Measurements from ENCODE around the gene RAE1.
A peak's percentile ranks its signal among the peaks of the same experiment; 100 is the strongest.

RAE1 gene

GRCh38 chr20:57351042-57351783 is at the start of gene RAE1:
Gene RAE1, plus strand, starts transcription at chr20:57351255. Its CDS starts 2,784 bp downstream, at chr20:57354039.
- peak; percentile 81 for DNase-seq

GRCh38 chr20:57306747-57307146 is 44.3 kb upstream of the RAE1 start:
- no peak for DNase-seq

- DNase-seq, result no peak
Observed at GRCh38 chr20:57308451-57309271, 42.4 kb upstream of the RAE1 start.

- DNase-seq, result no peak
Observed at GRCh38 chr20:57309544-57310115, 41.4 kb upstream of the RAE1 start.

- DNase-seq, result no peak
Observed at GRCh38 chr20:57310821-57311514, 40.1 kb upstream of the RAE1 start.

GRCh38 chr20:57312138-57312537 is 38.9 kb upstream of the RAE1 start:
- no peak for DNase-seq

- no peak for DNase-seq
Observed at GRCh38 chr20:57313230-57313629, 37.8 kb upstream of the RAE1 start.

- no peak for DNase-seq
Observed at GRCh38 chr20:57313951-57314350, 37.1 kb upstream of the RAE1 start.

GRCh38 chr20:57315083-57315975 is 35.7 kb upstream of the RAE1 start:
- DNase-seq, result no peak

GRCh38 chr20:57315976-57316480 is 35.0 kb upstream of the RAE1 start:
- no peak for DNase-seq

- no peak for DNase-seq
Observed at GRCh38 chr20:57316795-57317201, 34.3 kb upstream of the RAE1 start.

- DNase-seq, result no peak
Observed at GRCh38 chr20:57317316-57317788, 33.7 kb upstream of the RAE1 start.

- no peak for DNase-seq
Observed at GRCh38 chr20:57317789-57318371, 33.2 kb upstream of the RAE1 start.

GRCh38 chr20:57319584-57319983 is 31.5 kb upstream of the RAE1 start:
- DNase-seq, result no peak

- DNase-seq, result no peak
Observed at GRCh38 chr20:57320358-57320757, 30.7 kb upstream of the RAE1 start.

GRCh38 chr20:57321142-57321541 is 29.9 kb upstream of the RAE1 start:
- DNase-seq, result no peak

GRCh38 chr20:57322476-57322875 is 28.6 kb upstream of the RAE1 start:
- no peak for DNase-seq

- DNase-seq, result no peak
Observed at GRCh38 chr20:57323034-57323433, 28.0 kb upstream of the RAE1 start.

GRCh38 chr20:57325632-57326356 is 25.3 kb upstream of the RAE1 start:
- no peak for DNase-seq

- DNase-seq, result no peak
Observed at GRCh38 chr20:57326667-57327455, 24.2 kb upstream of the RAE1 start.

Measured in 8988T (cell line).